Endothelial cell of umbilical vein (primary cell): ENCODE results near the gene C11orf68. TPM values are rescaled to one million over a fixed set of nuclear protein-coding genes. Genes with fewer than 3 reads are reported as not detected.
A peak's percentile ranks its signal among the peaks of the same experiment; 100 is the strongest.

ENCODE experiments used
- BruUV-seq: library from RNA; stranded (reverse); fragments of 400-500 nt; replicated peaks from 2 replicates; lab custom pipeline; 2021; lab: Mats Ljungman, UMichigan
- CTCF ChIA-PET: fragments of 300-600, 350-600 bp; sonication (Branson Sonifier 250); formaldehyde crosslinking; loops from one replicate; lab custom pipeline; 2021; ENCODE audit warnings: antibody characterized with exemption, inconsistent platforms; lab: Charles Lee
- POLR2A ChIA-PET: fragments of 300-600, 350-600 bp; sonication (Branson Sonifier 250); formaldehyde crosslinking; loops from one replicate; lab custom pipeline; 2021; ENCODE audit warnings: antibody characterized with exemption, inconsistent platforms; lab: Charles Lee
- DNase-seq: peaks from one replicate; pipeline ENCODE4 v3.0.0-alpha.2; 2011; ENCODE audit warnings: low read depth, low spot score
- FAIRE-seq: peaks from 2 replicates; lab custom pipeline; 2011; peaks lifted over from hg19 to GRCh38; lab: Jason Lieb, UNC
- H2AFZ ChIP-seq: 2 replicates; pipeline ENCODE4 v1.6.0; 2012; ENCODE audit warnings: low read depth, low read length, control low read depth, inconsistent platforms
- H3K27ac ChIP-seq: 2 replicates; pipeline ENCODE4 v1.5.1; 2011; ENCODE audit warnings: low read depth, mild to moderate bottlenecking, control low read depth, low read length, moderate library complexity; ENCODE audit not compliant: insufficient read depth
- H3K27me3 ChIP-seq, 2 experiments: 2 replicates each; pipeline versions ENCODE4 v1.6.0 to v1.6.1; 2011; ENCODE audit warnings: low read length in 2 of 2, mixed read lengths in 1 of 2; ENCODE audit not compliant: control insufficient read depth in 2 of 2, insufficient read depth in 2 of 2
- H3K36me3 ChIP-seq, 2 experiments: 2 replicates in 1 of 2; 3 replicates in 1 of 2; pipeline ENCODE4 v1.5.1; 2011; ENCODE audit warnings: low read length in 2 of 2, mild to moderate bottlenecking in 1 of 2, moderate library complexity in 1 of 2; ENCODE audit not compliant: control insufficient read depth in 2 of 2, insufficient read depth in 2 of 2; ENCODE audit errors: extremely low read depth in 1 of 2
- H3K4me1 ChIP-seq: 3 replicates; pipeline ENCODE4 v1.5.1; 2011; ENCODE audit warnings: mild to moderate bottlenecking, low read length; ENCODE audit not compliant: control insufficient read depth, insufficient read depth; ENCODE audit errors: extremely low read depth
- H3K4me2 ChIP-seq: 2 replicates; pipeline ENCODE4 v1.6.1; 2011; ENCODE audit warnings: low read length, control low read depth, mixed read lengths; ENCODE audit not compliant: insufficient read depth
- H3K4me3 ChIP-seq, 3 experiments: fragments of 200-600 bp in 1 of 3; sonication (generic), shearing (Covaris generic) in 1 of 3; replicated peaks in 1 of 3; 2 replicates each; pipeline ENCODE4 v1.5.1; 2011 to 2016; ENCODE audit warnings: control low read depth in 3 of 3, low read length in 3 of 3, mild to moderate bottlenecking in 2 of 3, inconsistent platforms in 1 of 3, low read depth in 1 of 3, moderate library complexity in 1 of 3; ENCODE audit not compliant: insufficient read depth in 1 of 3
- H3K79me2 ChIP-seq: 2 replicates; pipeline ENCODE4 v1.6.0; 2012; ENCODE audit warnings: low read length, inconsistent platforms; ENCODE audit not compliant: control insufficient read depth, insufficient read depth
- H3K9ac ChIP-seq: replicated peaks from 2 replicates; pipeline ENCODE3; 2011; ENCODE audit warnings: low read length, control low read depth; ENCODE audit not compliant: insufficient read depth; ENCODE audit errors: extremely low read depth
- H3K9me1 ChIP-seq: replicated peaks from 3 replicates; pipeline ENCODE4 v1.6.0; 2011; ENCODE audit warnings: mild to moderate bottlenecking, low read length; ENCODE audit not compliant: control insufficient read depth, insufficient read depth; ENCODE audit errors: extremely low read depth
- H3K9me3 ChIP-seq: replicated peaks from 2 replicates; pipeline ENCODE4 v1.5.1; 2012; ENCODE audit warnings: low read length, inconsistent platforms; ENCODE audit not compliant: control insufficient read depth, insufficient read depth
- H4K20me1 ChIP-seq: replicated peaks from 2 replicates; pipeline ENCODE3; 2011; ENCODE audit warnings: mild to moderate bottlenecking, low read length; ENCODE audit not compliant: control insufficient read depth, insufficient read depth; ENCODE audit errors: extremely low read depth
- CTCF ChIP-seq, 2 donors: IDR thresholded peaks; 1 replicate in 1 of 2; 2 replicates in 1 of 2; pipeline ENCODE4 v1.5.1; 2011; ENCODE audit warnings: low read length in 2 of 2, mild to moderate bottlenecking in 2 of 2, moderate library complexity in 2 of 2, control low read depth in 1 of 2, inconsistent platforms in 1 of 2, low read depth in 1 of 2; ENCODE audit not compliant: insufficient read depth in 1 of 2; ENCODE audit errors: extremely low read depth in 1 of 2
- EZH2 ChIP-seq: IDR thresholded peaks from 2 replicates; pipeline ENCODE4 v1.6.1; 2012; ENCODE audit warnings: borderline replicate concordance, low read depth, mild to moderate bottlenecking, moderate library complexity, low read length, inconsistent platforms; ENCODE audit not compliant: severe bottlenecking
- FOS ChIP-seq: IDR thresholded peaks from 2 replicates; pipeline ENCODE4 v1.6.1; 2011; ENCODE audit warnings: mild to moderate bottlenecking, low read length, moderate library complexity, borderline replicate concordance; ENCODE audit not compliant: insufficient read depth
- GATA2 ChIP-seq: IDR thresholded peaks from 2 replicates; pipeline ENCODE4 v1.7.0; 2011; ENCODE audit warnings: low read depth, mild to moderate bottlenecking, moderate library complexity, mixed read lengths, low read length; ENCODE audit not compliant: insufficient read length, insufficient read depth
- JUN ChIP-seq: IDR thresholded peaks from 2 replicates; pipeline ENCODE4 v1.6.1; 2011; ENCODE audit warnings: borderline replicate concordance, low read depth; ENCODE audit not compliant: insufficient read length, insufficient read depth
- MYC ChIP-seq: IDR thresholded peaks from one replicate; pipeline ENCODE4 v1.6.1; 2011; ENCODE audit warnings: mild to moderate bottlenecking, low read depth, low read length
- POLR2A ChIP-seq: IDR thresholded peaks from 2 replicates; pipeline ENCODE4 v1.6.1; 2012; ENCODE audit warnings: low read depth, mild to moderate bottlenecking, control low read depth, low read length
- POLR2AphosphoS5 ChIP-seq: IDR thresholded peaks from 2 replicates; pipeline ENCODE4 v1.6.1; 2012; ENCODE audit warnings: low read depth, mild to moderate bottlenecking, control low read depth, low read length, moderate library complexity; ENCODE audit not compliant: insufficient read depth
- dilution Hi-C: fragments of 300-500 bp; cut with MboI; formaldehyde crosslinking; loops from one replicate; pipeline ENCODE4 v1.15.0; 2019; ENCODE audit warnings: low sequenced_read_pairs; ENCODE audit not compliant: extremely low pct_ligation_motif_present
- intact Hi-C: fragments of 100-400 bp; cut with micrococcal nuclease; formaldehyde crosslinking; loops from one replicate; pipeline ENCODE4 v1.10.0; 2022
- polyA plus RNA-seq, 4 experiments: library from polyadenylated mRNA; depleted of rRNA in 3 of 4; stranded (reverse) in 3 of 4; unstranded in 1 of 4; fragments of >200 nt; gene quantifications; 2 replicates each; pipeline versions ENCODE4 v1.2.1 to v1.2.3, GENCODE V29; 2011 to 2012; ENCODE audit warnings: missing spikeins in 1 of 4
- total RNA-seq: library from RNA; stranded (reverse); gene quantifications from 2 replicates; pipeline ENCODE4 v1.2.3, GENCODE V29; 2021
- TF ChIP-seq, protein P1 (sequence below): IDR thresholded peaks from 2 replicates; pipeline ENCODE4 v1.6.1; 2011; ENCODE audit not compliant: insufficient read depth, insufficient read length

C11orf68 gene
- total and polyA plus RNA-seq, 2 donors (not counting 3 experiments of a cell fraction or from before 2014, with no cell fraction given) = 35.6 to 66.5 TPM

GRCh38 chr11:65962141-65962564 is 43.3 kb upstream of the C11orf68 start:
- Histone ChIP-seq H3K9me1 (no peaks in the 10 kb centered on the region), H3K27me3 (no peaks in the 10 kb centered on the region), H3K27ac (peak overlapping the region; percentile 30), H3K4me2 (peak overlapping the region; percentile 96), H3K79me2 (peaks cover 28% of the 10 kb centered on the region), H3K4me3 (peak overlapping the region; percentile 79 to 98 (median 90)), H3K9ac (peak overlapping the region; percentile 91), H3K36me3 (peaks cover 6 to 31% of the 10 kb centered on the region in 2 experiments), H3K9me3 (no peaks in the 10 kb centered on the region), H3K4me1 (peaks cover 11% of the 10 kb centered on the region), H2AFZ (no peak overlapping the region), H4K20me1 (no peaks in the 10 kb centered on the region)
- dilution Hi-C loops = no loop called here
- TSS peak; percentile 65 for BruUV-seq
- intact Hi-C loops = no loop called here
- CTCF ChIA-PET = interaction anchor here (2.2 kb wide), 1 partner anchor 73 kb away, joined by 8 read pairs; the partner anchor contains the start of gene FIBP
- DNase-seq = no peak
- POLR2A ChIA-PET = interaction anchor here (0.6 kb wide), 1 partner anchor 65 kb away, joined by 4 read pairs; no protein-coding TSS in a partner anchor
- peak; percentile 40 for FAIRE-seq
- TF ChIP-seq MYC (no peak), POLR2AphosphoS5 (no peak), CTCF (IDR thresholded peaks at IDR 0.05; ENCODE audit: extremely low read depth in 1 of 2, insufficient read depth in 1 of 2, low read depth in 1 of 2, low read length in 2 of 2) (no peak), JUN (no peak), FOS (no peak), POLR2A (no peak), EZH2 (no peak), GATA2 (no peak)
- TF ChIP-seq, protein P1, sequence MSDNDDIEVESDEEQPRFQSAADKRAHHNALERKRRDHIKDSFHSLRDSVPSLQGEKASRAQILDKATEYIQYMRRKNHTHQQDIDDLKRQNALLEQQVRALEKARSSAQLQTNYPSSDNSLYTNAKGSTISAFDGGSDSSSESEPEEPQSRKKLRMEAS = no peak
